ENCODE measurements around the gene PNO1. TPM values are rescaled to one million over a fixed set of nuclear protein-coding genes. Genes with fewer than 3 reads are reported as not detected.
"Not testable (repeated sequence)": the region's sequence is repeated elsewhere in the genome, so short reads cannot be mapped to it uniquely, and the experiment has no call there.

PNO1 gene
- 34.1 and 42.1 TPM in 2 replicates for total RNA-seq (2014; rRNA removed; shearing (Covaris generic))

DNA sequence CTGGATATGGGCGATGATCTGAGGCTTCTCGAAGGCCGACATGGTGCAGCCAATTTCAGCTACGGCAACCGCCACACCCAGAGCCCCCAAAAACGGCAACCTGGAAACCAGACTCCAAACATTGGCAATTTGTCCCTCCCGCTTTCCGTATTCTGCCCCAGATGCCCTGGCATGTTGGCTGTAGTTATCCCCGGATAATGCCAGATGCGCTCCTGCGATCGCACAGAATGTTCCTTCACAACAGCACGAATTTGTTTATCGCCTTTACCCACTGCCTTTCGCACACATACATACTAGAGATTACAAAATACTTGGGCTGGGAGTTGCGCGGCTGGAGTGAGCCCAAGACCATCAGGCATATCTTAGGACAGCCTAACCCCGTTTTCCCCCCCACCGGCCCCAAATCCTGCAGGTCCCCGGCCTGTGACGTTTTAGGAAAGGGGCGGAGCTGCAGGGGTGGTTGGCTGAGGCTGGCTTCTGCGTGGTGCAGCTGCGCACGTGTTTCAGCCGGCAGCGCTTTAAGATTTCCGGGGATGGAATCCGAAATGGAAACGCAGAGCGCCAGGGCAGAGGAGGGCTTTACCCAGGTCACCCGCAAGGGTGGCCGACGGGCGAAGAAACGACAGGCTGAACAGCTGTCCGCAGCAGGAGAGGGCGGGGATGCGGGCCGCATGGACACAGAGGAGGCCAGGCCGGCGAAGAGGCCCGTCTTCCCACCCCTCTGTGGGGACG lies at the start of gene PNO1:
PNO1 (plus strand) TSS at position 487 of the 732 bp plus-strand sequence; CDS start at position 534, 47 bp downstream.
- in situ Hi-C loops (cut with HindIII; ENCODE audit: low sequenced_read_pairs) = no loop called here
- peak; percentile 95 for DNase-seq (ENCODE audit: low spot score)

DNA sequence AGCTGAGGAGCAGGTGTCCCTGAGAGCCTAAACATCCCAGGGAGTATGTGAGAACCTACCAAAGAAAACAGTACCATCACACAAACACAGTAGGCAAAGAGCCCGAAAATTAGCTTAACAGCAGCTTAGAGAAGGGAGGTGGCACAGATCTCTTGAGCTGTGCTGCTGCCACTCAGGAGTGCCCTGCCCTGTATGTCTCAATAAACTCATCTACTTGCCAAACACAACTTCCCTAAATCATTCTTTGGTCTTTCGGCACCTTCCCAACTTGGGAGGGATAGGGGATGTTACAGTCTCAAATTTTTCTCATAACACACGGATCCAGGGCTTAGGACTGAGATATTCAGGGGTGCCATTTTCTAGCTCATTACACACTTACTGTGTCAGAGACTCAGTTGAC lies 49.6 kb upstream of the PNO1 start:
- DNase-seq (ENCODE audit: low spot score) = no peak
- in situ Hi-C loops (cut with HindIII; ENCODE audit: low sequenced_read_pairs) = no loop called here

DNA sequence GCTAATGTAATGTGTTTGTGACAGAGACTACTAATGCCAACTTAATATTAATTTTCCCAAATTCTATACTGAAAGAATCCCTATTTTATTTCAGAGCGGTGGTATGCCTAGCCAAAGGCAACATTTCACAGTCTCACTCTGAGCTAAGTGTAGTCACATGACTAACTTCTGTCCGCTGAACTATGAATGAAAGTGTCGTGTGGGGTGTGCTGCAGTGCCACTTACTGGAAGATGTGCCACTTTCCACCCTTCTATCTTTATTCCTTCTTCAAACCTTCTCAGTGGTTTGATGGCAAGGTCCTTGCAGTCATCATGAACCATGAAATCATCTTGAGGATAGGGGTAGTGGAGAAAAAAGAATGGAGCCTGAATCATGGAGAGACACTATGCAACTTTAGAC lies 47.6 kb upstream of the PNO1 start:
- DNase-seq (ENCODE audit: low spot score) = no peak
- in situ Hi-C loops (cut with HindIII; ENCODE audit: low sequenced_read_pairs) = no loop called here

DNA sequence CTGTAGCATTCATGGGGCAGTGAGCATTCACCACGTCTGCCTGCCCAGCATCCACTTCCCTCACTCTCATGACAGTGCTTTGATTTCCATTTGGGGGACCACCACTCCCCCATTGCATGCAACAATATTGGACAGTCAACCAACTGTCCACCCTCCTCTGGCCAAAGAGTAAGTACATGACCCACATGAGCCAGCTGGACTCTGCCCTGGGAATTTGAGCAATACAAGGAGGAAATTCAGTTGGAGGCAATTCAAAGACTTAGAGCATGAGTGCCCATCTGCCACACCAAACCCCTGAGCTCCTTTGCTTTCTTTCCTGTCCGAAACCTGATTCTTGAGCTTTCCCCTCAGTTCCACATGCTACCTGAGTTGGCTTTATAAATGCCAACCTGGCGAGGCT lies 41.7 kb upstream of the PNO1 start:
- in situ Hi-C loops (cut with HindIII; ENCODE audit: low sequenced_read_pairs) = no loop called here
- DNase-seq (ENCODE audit: low spot score) = peak; percentile 54

DNA sequence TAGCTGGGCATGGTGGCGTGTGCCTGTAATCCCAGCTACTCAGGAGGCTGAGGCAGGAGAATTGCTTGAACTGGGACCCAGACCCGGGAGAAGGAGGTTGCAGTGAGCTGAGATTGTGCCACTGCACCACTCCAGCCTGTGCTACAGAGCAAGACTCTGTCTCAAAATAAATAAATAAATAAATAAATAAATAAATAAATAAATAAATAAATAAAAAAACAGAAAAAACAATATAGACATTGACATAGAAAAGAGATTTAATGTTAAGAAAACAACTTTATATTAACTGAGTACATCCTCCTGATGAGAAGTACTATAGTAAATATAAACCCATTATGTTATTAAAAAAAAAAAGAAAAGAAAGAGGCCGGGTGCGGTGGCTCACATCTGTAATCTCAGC lies 39.8 kb upstream of the PNO1 start:
- DNase-seq (ENCODE audit: low spot score); in situ Hi-C loops (cut with HindIII; ENCODE audit: low sequenced_read_pairs): not testable (repeated sequence)

DNA sequence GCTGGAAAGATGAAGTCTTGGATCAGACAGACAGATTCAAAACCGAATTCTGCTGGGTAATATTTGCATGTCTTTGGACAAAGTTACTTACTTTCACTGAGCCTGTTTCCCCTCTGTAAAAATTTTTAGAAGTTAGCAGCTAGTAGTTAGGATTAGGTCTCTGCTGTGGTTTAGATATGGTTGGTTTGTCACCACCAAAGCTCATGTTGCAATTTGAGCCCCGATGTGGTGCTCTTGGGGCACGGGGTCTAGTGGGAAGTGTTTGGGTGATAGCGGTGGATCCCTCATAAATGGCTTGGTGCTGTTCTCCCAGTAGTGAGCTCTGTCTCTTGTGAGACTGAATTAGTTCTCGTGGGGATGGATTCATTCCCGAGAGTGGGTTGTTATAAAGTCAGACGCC lies 38.9 kb upstream of the PNO1 start:
- DNase-seq (ENCODE audit: low spot score) = no peak
- in situ Hi-C loops (cut with HindIII; ENCODE audit: low sequenced_read_pairs) = no loop called here

DNA sequence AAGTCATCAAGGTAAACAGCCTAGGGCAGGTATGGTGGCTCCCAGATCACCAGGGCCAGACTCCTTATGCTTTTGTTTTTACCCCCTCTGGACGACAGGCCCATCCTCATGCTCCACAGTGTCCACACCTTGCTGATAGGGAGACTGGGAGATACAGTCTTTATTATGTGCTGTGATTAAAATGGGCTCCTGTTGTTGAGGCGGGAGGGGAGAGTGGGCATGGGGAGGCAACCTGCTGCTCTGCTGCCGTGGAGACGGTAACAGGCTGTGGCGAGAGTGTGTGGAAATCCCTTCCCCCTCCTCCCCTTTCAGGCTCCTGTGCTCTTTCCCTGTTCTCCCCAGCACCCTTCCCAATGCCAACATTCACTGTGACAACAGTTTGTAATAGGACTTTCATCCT lies 38.2 kb upstream of the PNO1 start:
- in situ Hi-C loops (cut with HindIII; ENCODE audit: low sequenced_read_pairs) = no loop called here
- no peak for DNase-seq (ENCODE audit: low spot score)

DNA sequence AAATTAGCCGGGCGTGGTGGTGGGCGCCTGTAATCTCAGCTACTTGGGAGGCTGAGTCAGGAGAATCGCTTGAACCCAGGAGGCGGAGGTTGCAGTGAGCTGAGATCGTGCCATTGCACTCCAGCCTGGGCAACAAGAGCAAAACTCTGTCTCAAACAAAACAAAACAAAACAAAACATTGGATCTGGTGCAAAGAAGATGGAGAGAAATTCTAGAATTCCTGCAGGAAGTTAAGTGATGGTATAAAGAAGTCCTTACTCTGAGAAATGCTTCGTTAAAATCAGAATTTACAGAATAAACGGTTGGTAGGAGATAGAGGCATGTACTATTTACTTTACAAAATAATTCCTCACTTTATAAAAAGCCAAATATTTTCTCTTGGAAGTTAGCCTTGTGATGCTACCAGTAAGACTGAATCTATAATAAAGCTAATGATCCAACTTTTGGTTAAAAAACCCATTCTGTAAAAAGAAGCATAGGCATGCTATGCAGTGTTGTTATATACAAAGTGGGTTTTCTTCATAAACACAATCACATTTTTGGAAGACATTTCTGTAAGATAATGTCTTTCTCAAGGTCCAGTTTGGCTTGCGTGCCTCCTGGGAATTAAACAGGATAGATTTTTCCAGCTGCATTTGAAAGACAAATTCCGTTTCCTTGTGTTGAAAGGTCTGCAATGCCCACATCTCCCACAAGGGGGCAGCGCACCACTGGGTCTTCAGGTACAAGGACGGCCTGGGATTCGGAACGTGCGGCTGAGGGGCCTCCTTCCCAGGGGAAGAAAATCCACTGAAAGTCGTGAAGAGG lies 35.6 kb upstream of the PNO1 start:
- in situ Hi-C loops (cut with HindIII; ENCODE audit: low sequenced_read_pairs) = loop anchor here (10.0 kb wide), 1 partner anchor 163 kb away; no protein-coding TSS in a partner anchor
- DNase-seq (ENCODE audit: low spot score) = peak; percentile 84

DNA sequence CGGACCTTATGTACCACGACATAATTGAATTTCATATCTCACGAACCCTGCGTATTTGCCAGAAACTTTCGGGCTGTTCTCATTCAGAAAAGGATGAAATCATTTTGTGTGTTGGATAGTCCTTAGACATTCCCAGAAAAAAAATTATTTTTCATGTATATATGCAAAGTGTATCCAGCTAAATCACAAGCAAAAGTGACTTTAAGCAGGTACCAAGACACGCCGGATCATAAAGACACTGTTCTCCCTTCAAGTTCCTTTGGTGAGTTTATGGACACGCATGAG lies 35.1 kb upstream of the PNO1 start:
- in situ Hi-C loops (cut with HindIII; ENCODE audit: low sequenced_read_pairs) = loop anchor here (10.0 kb wide), 1 partner anchor 162 kb away; no protein-coding TSS in a partner anchor
- no peak for DNase-seq (ENCODE audit: low spot score)

DNA sequence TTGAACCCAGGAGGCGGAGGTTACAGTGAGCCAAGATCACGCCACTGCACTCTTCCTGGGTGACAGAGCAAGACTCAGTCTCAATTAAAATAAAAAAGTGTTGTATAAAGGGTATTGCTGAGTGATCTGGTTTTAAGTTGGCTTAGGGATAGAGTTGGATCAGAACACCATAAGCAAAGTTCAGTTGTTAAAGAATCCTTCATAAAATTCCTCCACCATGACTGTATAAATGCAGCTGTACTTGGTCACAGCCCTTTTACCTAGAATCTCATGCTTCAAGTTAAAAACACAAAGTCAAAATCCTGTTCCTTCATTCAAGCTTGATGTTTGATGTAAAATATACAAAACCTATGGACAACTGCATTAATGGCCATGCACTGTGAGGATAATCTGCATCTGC lies 33.4 kb upstream of the PNO1 start:
- in situ Hi-C loops (cut with HindIII; ENCODE audit: low sequenced_read_pairs) = loop anchor here (10.0 kb wide), 1 partner anchor 160 kb away; no protein-coding TSS in a partner anchor
- no peak for DNase-seq (ENCODE audit: low spot score)

DNA sequence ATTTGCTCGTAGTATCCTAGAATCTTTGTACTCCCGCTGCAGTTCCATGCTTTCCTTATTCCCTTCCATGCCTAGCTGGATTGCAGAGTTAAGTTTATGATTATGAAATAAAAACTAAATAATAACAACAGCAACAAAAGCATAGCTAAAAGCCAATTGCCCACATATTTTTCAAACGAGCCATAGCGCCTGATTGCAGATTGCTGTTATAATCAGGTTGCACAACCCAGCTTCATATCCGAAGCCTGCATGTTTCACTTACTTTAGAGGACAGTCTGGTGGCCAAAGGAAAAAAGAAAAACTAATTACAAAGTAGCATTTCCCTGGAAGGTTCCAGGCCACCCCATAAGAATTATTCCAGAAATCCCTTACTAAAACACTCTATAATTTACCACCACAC lies 31.9 kb upstream of the PNO1 start:
- no peak for DNase-seq (ENCODE audit: low spot score)
- in situ Hi-C loops (cut with HindIII; ENCODE audit: low sequenced_read_pairs) = loop anchor here (10.0 kb wide), 1 partner anchor 159 kb away; no protein-coding TSS in a partner anchor

DNA sequence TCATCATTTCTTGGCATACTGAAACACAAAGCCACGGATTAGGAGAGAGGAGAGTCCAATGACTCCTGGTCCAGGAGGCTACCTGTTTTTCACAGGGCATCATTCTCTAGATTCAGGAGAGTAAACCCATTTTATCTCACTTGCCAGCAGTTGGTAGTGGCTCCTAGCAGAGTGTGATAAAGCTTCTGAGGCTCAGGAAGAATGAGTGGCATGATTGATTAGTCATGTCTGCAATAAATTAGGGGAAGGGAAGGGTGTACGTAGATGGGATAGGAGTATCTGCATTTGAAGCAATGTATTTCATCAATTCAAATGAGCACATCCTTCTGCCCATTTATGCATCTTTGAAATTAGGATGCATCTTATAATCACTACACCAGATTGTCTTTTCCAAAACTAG lies 31.1 kb upstream of the PNO1 start:
- in situ Hi-C loops (cut with HindIII; ENCODE audit: low sequenced_read_pairs) = loop anchor here (10.0 kb wide), 1 partner anchor 158 kb away; no protein-coding TSS in a partner anchor
- DNase-seq (ENCODE audit: low spot score) = no peak

DNA sequence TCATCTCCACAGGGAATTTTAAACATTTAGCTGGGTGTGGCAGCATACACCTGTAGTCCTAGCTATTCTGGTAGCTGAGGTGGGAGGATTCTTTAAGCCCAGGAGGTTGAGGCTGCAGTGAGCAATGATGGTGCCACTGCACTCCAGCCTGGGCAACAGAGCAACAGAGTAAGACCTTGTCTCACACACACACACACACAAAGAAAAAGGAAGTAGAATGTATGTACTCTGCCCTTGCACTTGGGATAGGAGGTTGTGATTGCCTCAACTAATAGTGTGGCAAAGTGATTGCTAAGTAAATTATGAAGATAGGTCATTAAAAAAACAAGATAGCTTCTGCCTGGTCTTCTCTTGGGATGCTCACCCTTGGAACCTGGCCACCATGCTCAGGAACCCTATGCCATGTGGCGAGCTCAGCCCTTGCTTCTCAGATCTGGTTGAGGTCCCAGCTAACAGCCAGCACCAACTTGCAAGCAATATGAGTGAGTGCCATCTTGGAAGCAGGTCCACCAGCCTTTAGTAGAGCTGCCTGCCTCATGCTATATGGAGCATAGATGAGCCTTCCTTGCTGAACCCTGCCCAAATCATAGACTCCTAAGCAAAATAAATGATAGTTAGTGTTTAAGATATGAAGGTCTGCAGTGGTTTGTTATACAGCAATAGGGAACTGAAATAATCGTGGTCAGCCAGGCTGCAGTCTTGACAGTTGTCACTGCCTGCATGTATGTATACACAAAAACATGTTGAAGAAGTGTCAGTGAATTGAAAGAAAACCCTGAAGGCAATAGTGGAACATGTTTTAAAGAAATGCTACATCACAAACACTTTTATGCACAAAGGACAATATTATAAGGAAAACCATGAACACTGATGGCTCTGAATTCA lies 30.1 kb upstream of the PNO1 start:
- in situ Hi-C loops (cut with HindIII; ENCODE audit: low sequenced_read_pairs) = loop anchor here (10.0 kb wide), 1 partner anchor 157 kb away; no protein-coding TSS in a partner anchor
- no peak for DNase-seq (ENCODE audit: low spot score)

DNA sequence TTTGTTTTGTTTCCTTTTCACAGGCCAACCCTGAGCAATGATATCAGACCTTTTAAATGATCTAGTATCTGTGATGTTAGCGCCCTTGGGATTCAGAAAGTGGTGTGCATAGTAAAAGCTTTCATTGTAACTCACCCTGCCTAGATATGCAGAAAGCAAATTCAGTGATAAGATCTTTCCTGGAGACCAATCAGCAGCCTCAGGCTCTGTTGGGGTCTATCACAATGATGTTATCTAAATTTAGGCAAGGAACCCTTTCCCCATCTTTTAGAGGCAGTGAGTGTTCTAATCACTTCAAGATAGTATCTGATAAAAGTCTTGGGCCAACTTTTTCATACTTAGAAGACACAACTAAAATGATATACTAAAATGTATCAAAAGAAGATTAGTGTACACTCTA lies 23.6 kb upstream of the PNO1 start:
- in situ Hi-C loops (cut with HindIII; ENCODE audit: low sequenced_read_pairs) = no loop called here
- DNase-seq (ENCODE audit: low spot score) = no peak

DNA sequence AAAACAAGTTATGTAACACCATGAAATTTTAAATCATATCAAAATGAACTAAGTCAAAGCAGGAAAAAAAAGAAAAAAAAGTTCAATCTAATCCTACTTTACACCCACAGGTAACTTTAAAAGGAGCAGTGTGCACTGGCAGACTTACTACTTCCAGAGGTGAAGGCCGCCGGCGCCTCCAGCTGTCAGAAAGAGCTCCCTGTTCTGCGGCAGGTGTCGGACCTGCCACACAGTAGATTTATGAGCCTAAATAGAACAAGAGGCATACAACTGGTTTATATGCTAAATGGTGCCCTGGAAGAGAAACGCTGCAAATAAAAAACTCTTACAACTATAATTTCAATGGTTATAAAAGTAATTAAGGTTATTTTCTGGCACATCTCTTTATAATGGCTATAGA lies 23.1 kb upstream of the PNO1 start:
- no peak for DNase-seq (ENCODE audit: low spot score)
- in situ Hi-C loops (cut with HindIII; ENCODE audit: low sequenced_read_pairs) = no loop called here

DNA sequence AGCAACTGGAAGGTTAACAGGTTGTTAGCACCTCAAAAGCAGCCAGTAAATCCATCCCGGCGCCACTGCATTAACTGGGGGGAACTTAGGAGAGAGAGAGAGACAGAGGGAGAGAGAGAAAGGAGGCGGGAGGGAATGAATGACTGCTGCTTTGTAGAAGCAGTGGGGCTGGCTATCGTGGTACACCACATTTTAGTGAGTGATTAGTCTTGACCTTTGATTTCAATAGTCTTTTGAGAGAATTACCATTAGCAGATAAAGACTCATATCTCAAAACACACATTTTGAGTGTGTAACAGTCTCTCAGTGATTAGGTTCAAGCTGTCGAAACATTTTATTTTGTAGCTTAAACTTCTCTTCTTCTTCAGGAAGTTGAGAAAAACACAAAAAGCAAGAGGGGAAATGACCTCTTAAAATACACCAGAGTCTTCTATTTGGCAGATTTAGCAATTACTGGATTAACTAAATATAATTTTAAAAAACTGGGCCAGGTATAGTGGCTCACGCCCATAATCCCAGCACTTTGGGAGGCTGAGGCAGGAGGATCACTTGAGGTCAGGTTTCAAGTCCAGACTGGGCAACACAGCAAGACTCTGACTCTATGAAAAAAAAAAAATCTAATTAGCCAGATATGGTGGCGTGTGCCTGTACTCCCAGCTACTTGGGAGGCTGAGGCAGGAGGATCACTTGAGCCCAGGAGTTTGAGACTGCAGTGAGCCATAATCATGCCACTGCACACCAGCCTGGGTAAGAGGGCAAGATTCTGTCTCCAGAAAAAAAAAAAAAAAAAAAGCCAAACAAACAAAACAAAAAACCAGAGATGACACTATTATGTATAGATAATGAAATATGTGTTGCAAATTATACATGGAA lies 22.0 kb upstream of the PNO1 start:
- DNase-seq (ENCODE audit: low spot score) = no peak
- in situ Hi-C loops (cut with HindIII; ENCODE audit: low sequenced_read_pairs) = no loop called here

DNA sequence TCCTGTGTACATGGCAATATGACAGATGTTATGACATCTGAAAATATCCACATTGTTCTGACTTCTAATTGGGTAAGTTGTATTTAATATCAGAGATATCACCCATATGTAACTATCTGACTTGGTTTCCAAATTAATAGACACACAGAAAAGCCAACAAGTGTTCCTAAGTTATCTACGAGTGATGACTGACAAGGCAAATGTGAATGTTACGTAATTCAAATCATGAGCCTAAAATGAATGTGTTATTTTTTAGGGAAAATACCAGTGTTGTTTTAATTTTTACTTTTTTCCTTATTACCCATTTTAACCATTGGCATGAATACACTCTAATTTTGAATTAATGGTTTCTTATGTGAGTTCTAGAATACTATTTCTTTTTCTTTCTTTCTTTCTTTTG lies 15.8 kb upstream of the PNO1 start:
- no peak for DNase-seq (ENCODE audit: low spot score)
- in situ Hi-C loops (cut with HindIII; ENCODE audit: low sequenced_read_pairs) = no loop called here

DNA sequence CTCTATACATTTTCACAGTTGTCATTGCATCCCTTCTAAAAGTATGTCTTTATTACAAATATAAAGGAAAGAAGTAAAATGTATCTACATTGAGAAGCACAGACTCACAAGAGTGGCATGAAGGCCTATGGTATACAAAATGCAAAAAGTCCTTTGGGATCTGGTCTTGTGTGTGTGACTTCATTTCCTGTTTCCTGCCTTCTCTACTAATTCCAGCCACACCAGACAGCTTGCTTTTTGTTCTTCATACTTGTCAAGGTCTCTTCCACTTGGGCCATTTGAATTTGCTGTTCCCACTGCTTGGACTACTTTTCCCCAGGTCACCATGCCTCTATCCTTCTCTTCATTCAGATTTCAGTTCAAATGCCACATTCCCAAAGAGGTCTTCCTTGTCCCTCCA lies 6.7 kb upstream of the PNO1 start:
- in situ Hi-C loops (cut with HindIII; ENCODE audit: low sequenced_read_pairs) = no loop called here
- no peak for DNase-seq (ENCODE audit: low spot score)
